ENCODE measurements around the gene ZNF709. TPM values are rescaled to one million over a fixed set of nuclear protein-coding genes. Genes with fewer than 3 reads are reported as not detected.
"Not testable (repeated sequence)": the region's sequence is repeated elsewhere in the genome, so short reads cannot be mapped to it uniquely, and the experiment has no call there.

ZNF709 gene
- polyA plus RNA-seq, 3 donors, result 0.15 to 0.28 (median 0.19) TPM

GRCh38 chr19:12430726-12431299 lies 53.8 kb downstream of the ZNF709 start:
- H3K4me3 ChIP-seq (replicated peaks in 1 of 3; ENCODE audit: low read depth in 2 of 3, low read length in 3 of 3); H3K79me2 ChIP-seq (ENCODE audit: insufficient read depth, low read length); H3K4me2 ChIP-seq (replicated peaks; ENCODE audit: extremely low read depth, low read length, poor library complexity, severe bottlenecking); H3K27ac Mint-ChIP-seq; H3K4me3 Mint-ChIP-seq; H3K4me1 Mint-ChIP-seq; H4K20me1 ChIP-seq (ENCODE audit: insufficient read depth, low read length); H3K4me1 ChIP-seq (ENCODE audit: control insufficient read depth in 1 of 2, insufficient read depth in 2 of 2, low read length in 2 of 2); H2AFZ ChIP-seq (ENCODE audit: insufficient read depth, low read depth, low read length, poor library complexity, severe bottlenecking); H3K9ac ChIP-seq (ENCODE audit: insufficient read depth, low read length, poor library complexity, severe bottlenecking); H3K27me3 ChIP-seq (ENCODE audit: control insufficient read depth in 2 of 2, insufficient read depth in 2 of 2, low read length in 2 of 2); DNase-seq; H3K27me3 Mint-ChIP-seq (ENCODE audit: low read depth in 3 of 3); intact Hi-C loops (cut with micrococcal nuclease); H3K27ac ChIP-seq (ENCODE audit: low read depth in 1 of 2, low read length in 2 of 2): not testable (repeated sequence)
- 100% methylated on average over 2 of the region's 6 CpGs for whole genome bisulfite sequencing (ENCODE audit: insufficient coverage)
- H3K36me3 Mint-ChIP-seq, result peaks cover 28 to 51% of the 10 kb centered on the region in 2 donors
- H3K9me3 Mint-ChIP-seq, result peaks cover 43 to 75% (median 64%) of the 10 kb centered on the region in 7 donors
- Histone ChIP-seq H3K36me3 (replicated peaks in 1 of 2; ENCODE audit: control insufficient read depth in 1 of 2, insufficient read depth in 2 of 2, low read length in 2 of 2) (peaks cover 9 to 52% of the 10 kb centered on the region in 2 donors), H3K9me3 (replicated peaks in 1 of 2; ENCODE audit: control insufficient read depth in 1 of 2, insufficient read depth in 1 of 2, low read length in 2 of 2) (peaks cover 27 to 76% of the 10 kb centered on the region in 2 donors)

DNA sequence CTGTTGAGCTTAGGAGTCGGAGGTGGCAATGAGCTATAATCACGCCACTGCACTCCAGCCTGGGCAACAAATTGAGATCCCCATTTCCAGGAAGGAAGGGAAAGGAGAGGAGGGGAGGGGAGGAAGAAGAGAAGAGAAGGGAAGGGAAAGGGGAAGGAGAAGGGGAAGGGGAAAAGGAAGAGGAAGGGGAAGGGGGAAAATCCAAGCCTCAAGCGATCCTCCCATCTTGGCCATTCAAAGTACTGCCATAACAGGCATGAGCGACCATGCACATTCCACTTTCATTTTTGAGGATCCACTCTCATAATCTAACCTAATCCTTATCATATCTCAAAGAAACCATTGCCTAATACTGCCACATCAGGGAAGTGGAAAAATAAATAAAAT lies 58.7 kb downstream of the ZNF709 start:
- no peaks in the 10 kb centered on the region for H3K79me2 ChIP-seq (ENCODE audit: insufficient read depth, low read length)
- Mint-ChIP-seq H3K4me1 (no peaks in the 10 kb centered on the region), H3K27ac (no peak overlapping the region), H3K36me3 (peaks cover 14 to 33% of the 10 kb centered on the region in 2 donors), H3K27me3 (ENCODE audit: low read depth in 3 of 3) (no peaks in the 10 kb centered on the region), H3K9me3 (peaks cover 50 to 90% (median 85%) of the 10 kb centered on the region in 7 donors), H3K4me3 (no peak overlapping the region)
- H3K9me3 ChIP-seq (replicated peaks in 1 of 2; ENCODE audit: control insufficient read depth in 1 of 2, insufficient read depth in 1 of 2, low read length in 2 of 2), result peaks cover 62 to 88% of the 10 kb centered on the region in 2 donors
- no peak overlapping the region for H3K4me3 ChIP-seq (replicated peaks in 1 of 3; ENCODE audit: low read depth in 2 of 3, low read length in 3 of 3)
- no peak for TF ChIP-seq CTCF (IDR thresholded peaks at IDR 0.05)
- no peak overlapping the region for H3K9ac ChIP-seq (ENCODE audit: insufficient read depth, low read length, poor library complexity, severe bottlenecking)
- H3K27me3 ChIP-seq (ENCODE audit: control insufficient read depth in 2 of 2, insufficient read depth in 2 of 2, low read length in 2 of 2), result no peaks in the 10 kb centered on the region
- H3K4me2 ChIP-seq (replicated peaks; ENCODE audit: extremely low read depth, low read length, poor library complexity, severe bottlenecking), result no peak overlapping the region
- H4K20me1 ChIP-seq (ENCODE audit: insufficient read depth, low read length), result no peaks in the 10 kb centered on the region
- H2AFZ ChIP-seq (ENCODE audit: insufficient read depth, low read depth, low read length, poor library complexity, severe bottlenecking), result no peak overlapping the region
- 100% methylated on average over 2 of the region's 4 CpGs for WGBS (ENCODE audit: insufficient coverage)
- no peak overlapping the region for H3K27ac ChIP-seq (ENCODE audit: low read depth in 1 of 2, low read length in 2 of 2)
- H3K4me1 ChIP-seq (ENCODE audit: control insufficient read depth in 1 of 2, insufficient read depth in 2 of 2, low read length in 2 of 2), result no peaks in the 10 kb centered on the region
- intact Hi-C loops (cut with micrococcal nuclease), result no loop called here
- H3K36me3 ChIP-seq (replicated peaks in 1 of 2; ENCODE audit: control insufficient read depth in 1 of 2, insufficient read depth in 2 of 2, low read length in 2 of 2), result peaks cover under 1 to 29% of the 10 kb centered on the region in 2 donors
- no peak for DNase-seq

Measured in CD14-positive monocyte (primary cell).